IMR-90 (cell line): ENCODE data around the gene ERC2.

Experiments used
- MXI1 ChIP-seq: IDR thresholded peaks from 2 replicates; pipeline ENCODE4 v1.6.1; 2012; ENCODE audit warnings: low read depth, mild to moderate bottlenecking, low read length, moderate library complexity, borderline replicate concordance
- POLR2A ChIP-seq: IDR thresholded peaks from 2 replicates; pipeline ENCODE4 v1.6.1; 2012; ENCODE audit warnings: mild to moderate bottlenecking, low read depth, low read length
- RAD21 ChIP-seq: IDR thresholded peaks from 2 replicates; pipeline ENCODE4 v1.6.1; 2012; ENCODE audit warnings: low read length, improper control_type of control experiment
- RFX5 ChIP-seq: IDR thresholded peaks from 2 replicates; pipeline ENCODE4 v1.8.0; 2012; ENCODE audit warnings: low read depth, mild to moderate bottlenecking, low read length, moderate library complexity
- SMC3 ChIP-seq: fragments of 150-350 bp; IDR thresholded peaks from 2 replicates; pipeline ENCODE4 v1.6.1; 2016; ENCODE audit warnings: low read depth, mild to moderate bottlenecking, antibody characterized with exemption, low read length, moderate library complexity
- TF ChIP-seq, protein P1 (sequence below): conservative IDR thresholded peaks from 2 replicates; pipeline ENCODE4 v1.5.1; 2012; ENCODE audit warnings: mild to moderate bottlenecking, low read depth, low read length, improper control_type of control experiment

DNA sequence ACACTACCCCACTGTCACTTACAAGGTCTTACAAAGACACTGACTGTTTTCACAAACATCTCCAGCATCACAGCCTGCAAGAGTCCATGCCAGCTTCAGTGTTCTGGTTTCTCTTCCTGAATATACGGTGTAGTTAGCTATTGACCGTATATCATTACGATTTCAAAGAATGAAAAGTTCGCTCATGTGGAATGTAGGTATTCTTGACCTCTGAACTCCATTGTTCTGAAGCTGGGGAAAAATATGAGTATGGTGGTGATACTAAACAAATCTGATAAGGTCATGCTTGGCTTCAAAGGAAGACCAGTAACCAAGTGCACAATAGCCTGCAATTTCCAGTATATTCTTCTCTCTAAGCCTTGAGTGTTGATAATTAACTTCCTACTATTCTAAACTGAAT lies 665.5 kb downstream of the ERC2 start:
- no peak for TF ChIP-seq RFX5
- TF ChIP-seq SMC3: no peak
- no peak for TF ChIP-seq RAD21
- TF ChIP-seq, protein P1, sequence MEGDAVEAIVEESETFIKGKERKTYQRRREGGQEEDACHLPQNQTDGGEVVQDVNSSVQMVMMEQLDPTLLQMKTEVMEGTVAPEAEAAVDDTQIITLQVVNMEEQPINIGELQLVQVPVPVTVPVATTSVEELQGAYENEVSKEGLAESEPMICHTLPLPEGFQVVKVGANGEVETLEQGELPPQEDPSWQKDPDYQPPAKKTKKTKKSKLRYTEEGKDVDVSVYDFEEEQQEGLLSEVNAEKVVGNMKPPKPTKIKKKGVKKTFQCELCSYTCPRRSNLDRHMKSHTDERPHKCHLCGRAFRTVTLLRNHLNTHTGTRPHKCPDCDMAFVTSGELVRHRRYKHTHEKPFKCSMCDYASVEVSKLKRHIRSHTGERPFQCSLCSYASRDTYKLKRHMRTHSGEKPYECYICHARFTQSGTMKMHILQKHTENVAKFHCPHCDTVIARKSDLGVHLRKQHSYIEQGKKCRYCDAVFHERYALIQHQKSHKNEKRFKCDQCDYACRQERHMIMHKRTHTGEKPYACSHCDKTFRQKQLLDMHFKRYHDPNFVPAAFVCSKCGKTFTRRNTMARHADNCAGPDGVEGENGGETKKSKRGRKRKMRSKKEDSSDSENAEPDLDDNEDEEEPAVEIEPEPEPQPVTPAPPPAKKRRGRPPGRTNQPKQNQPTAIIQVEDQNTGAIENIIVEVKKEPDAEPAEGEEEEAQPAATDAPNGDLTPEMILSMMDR: no peak
- TF ChIP-seq POLR2A: no peak
- no peak for TF ChIP-seq MXI1
